RCC 7860 (cell line): ENCODE data around the gene GALNT9.
"Not testable (repeated sequence)": the region's sequence is repeated elsewhere in the genome, so short reads cannot be mapped to it uniquely, and the experiment has no call there.

Experiments used
- DNase-seq: peaks from one replicate; pipeline ENCODE4 v3.0.0-alpha.2; 2015; ENCODE audit warnings: low spot score
- FAIRE-seq: peaks from 2 replicates; lab custom pipeline; 2012; peaks lifted over from hg19 to GRCh38; lab: Jason Lieb, UNC

The GALNT9 gene

DNA sequence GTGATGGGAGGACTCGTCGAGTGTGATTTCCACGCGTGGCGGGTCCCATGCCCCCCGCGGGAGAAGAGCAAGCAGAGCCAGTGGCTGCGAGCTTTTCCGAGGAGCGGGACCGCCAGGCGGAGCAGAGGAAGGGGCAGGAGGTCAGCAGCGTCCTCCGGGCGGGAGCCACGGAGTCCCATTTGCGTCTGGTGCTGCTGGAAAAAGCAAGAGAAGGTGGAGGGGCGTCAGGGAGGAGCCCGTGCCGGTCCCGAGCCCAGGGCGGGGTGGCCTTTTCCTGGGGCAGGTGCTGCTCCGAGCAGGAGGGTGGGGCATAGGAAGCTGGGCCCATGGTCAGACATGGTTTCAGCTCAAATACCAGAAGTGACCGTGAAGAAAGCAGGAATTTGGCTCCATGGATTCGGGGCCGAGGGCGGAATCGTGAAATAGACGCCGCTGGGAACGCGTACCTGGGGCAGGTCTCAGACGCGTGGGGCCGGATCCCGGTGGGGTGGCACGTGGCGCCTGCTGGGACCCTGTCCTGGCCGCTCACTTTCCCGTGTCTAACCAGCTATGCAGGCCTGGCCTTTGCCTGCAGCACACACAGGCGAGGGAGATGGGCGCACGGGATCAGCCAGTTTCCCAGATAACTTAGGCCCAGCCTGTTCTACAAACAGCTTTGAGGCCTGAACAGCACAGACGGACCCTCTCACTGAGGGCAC, 60.0 kb downstream of the GALNT9 start:
- FAIRE-seq (no peak), DNase-seq (no peak)

DNA sequence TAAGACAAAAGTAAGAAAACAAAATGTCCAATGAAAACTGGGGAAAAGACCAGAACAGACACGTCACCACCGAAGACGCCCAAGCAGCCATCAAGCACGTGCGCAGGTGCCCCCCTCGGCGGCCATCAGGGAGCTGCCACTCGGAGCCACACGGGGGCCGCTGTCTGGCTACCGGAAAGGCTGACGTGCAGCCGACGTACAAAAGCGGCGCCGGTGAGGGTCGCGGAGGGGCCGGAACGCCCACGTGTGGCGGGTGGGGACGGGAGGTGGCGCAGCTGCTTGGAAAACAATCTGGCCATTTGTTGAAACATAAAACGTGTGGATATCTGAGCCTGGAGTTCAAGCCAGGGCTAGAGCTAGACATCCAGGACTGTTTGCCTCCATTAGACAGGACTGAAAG, 60.7 kb downstream of the GALNT9 start:
- FAIRE-seq (no peak), DNase-seq (no peak)

DNA sequence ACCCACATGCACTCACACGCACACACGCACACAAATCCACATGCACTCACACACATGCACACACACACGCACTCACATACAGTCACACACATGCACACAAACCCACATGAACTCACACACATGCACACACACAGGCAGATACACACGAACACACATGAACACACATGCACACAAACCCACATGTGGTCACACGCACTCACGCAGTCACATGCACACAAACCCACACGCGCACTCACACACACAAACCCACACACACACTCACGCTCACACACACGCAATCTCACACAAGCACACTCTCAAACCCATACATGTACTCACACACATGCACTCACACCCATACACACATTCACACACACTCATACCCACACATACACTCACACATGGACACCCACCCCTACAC, 61.5 kb downstream of the GALNT9 start:
- FAIRE-seq = no peak
- DNase-seq = no peak

GRCh38 chr12:132266802-132267201, 62.6 kb downstream of the GALNT9 start:
- DNase-seq (no peak), FAIRE-seq (no peak)

- DNase-seq (no peak), FAIRE-seq (no peak)
Observed at GRCh38 chr12:132266370-132266769, 63.0 kb downstream of the GALNT9 start.

DNA sequence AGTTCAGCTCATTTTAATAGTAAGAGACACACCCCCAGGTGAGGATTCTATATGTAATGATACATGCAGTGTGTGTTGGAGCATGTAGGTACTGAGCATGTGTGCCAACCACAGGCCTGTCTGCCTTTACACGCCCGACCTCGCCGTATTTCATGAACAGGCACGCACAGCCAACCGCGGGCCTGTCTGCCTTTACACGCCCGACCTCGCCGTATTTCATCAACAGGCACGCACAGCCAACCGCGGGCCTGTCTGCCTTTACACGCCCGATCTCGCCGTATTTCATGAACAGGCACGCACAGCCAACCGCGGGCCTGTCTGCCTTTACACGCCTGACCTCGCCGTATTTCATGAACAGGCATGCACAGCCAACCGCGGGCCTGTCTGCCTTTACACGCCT, 63.6 kb downstream of the GALNT9 start:
- not testable (repeated sequence) for FAIRE-seq, DNase-seq

DNA sequence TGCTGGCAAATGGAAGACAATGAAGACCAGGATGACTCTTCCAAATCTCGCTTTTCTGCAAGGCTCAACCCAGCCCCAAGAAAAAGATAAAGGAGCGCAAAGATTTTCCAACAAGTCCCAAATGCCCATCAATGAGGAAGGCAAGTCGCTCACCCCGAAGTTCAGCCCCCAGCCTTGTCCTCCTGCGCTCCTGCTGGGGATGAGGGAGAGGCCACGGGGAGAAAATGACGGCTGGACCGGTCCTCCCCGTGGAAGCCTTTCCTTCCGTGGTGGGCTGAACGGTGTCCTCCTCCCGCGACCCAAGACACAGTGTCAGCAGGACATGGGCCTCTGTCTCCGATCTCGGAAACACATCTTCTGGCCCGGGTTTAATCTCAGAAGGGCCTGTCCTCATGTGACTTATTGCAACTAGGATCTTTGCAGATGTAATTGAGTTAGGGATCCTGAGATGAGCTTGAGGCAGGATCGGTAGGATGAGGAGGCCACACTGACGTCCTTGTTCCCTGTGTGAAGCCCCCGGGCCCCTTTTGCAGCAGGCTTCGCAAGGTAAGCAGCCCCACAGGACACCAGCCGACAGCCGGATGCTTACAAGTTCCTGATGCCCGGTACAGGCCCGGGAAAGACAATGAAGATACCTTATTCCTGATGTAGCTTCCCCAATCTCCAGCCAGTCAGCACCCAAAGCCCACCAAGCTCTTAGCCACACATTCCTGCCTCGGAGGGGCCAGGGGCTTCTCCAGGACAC, 64.2 kb downstream of the GALNT9 start:
- DNase-seq (no peak), FAIRE-seq (no peak)

DNA sequence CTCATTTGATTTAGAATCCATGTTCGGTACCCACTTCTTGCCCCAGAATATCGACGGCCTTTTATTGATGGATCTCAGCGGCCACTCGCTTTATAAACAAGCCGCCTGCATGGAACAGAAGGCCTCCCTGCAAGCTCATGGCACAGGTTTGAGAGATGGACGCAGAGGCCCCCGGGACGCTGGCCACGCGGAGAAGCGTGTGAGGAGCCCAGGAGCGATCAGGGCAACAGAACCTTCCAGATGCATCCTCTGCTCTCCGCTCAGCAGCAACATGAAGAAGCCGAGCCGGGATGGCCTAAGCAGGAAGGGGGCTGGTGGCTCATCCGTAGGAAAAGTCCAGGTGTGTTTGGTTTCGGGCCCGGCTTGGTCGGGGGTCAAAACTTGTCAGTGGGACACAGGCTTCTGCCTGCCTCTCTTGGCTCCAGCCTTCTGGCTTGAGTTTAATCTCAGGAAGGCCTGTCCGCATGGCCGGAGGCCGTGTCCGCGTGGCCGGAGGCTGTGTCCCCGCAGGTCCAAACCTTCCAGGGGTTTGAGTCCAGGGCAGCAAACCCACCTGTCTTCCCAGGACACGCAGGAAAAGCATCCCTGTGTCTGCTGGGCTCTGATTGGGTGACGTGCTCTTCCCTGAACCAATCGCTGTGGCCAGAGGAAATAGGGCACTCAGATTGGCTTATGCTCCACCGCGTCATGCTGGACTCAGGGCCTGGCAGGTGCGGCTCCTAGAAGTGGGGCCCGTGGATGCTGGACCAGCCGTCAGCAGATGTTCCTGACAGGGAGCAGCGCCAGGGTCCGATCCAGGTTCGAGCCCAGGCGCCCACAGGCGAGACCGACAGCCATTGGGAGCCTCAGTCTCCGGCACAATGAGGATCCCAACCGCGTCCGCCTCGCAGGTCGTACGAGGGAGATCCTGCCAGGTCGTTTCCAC, 65.0 kb downstream of the GALNT9 start:
- no peak for FAIRE-seq
- DNase-seq = no peak

- DNase-seq (no peak), FAIRE-seq (no peak)
Observed at GRCh38 chr12:132263451-132264049, 65.8 kb downstream of the GALNT9 start.

DNA sequence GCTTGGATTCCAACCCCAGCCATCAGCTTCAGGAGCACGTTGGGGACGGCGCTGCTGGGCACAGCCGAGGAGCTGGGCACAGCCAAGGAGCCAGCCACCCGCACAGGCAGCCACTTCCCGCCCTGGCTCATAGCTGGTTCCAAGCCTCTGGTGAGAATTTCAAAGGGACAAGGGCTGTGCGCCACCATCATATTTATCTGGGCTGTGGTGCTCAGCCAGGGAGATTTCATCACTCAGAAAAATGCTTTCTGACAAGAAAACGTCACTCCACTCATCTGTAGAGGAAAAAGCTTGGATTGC, 66.4 kb downstream of the GALNT9 start:
- FAIRE-seq = no peak
- DNase-seq = no peak

GRCh38 chr12:132262256-132263060, 66.9 kb downstream of the GALNT9 start:
- DNase-seq = no peak
- no peak for FAIRE-seq

- FAIRE-seq (no peak), DNase-seq (no peak)
Observed at GRCh38 chr12:132261328-132262138, 67.9 kb downstream of the GALNT9 start.

DNA sequence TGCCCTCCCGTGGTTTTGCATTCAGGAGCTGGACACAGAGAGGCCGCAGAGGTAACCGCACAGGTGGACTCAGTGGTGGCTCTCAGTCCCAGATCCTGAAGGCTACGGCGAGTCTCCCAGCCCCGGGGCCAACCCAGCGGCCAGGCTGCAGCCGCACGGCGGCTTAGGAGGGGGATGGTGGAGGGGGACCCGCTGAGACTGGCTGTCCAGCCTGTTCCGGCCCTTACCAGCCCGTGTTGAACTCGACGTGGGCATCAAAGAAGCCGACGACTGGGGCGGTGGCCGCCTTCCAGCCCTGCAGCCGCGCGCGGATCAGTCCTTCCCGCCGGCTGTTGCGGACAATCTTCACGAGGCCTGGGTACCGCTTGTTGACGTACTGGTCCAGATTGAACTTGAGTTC, 68.7 kb downstream of the GALNT9 start:
- DNase-seq = no peak
- FAIRE-seq = no peak

- no peak for FAIRE-seq
Observed at GRCh38 chr12:132259872-132260695, 69.3 kb downstream of the GALNT9 start.

GRCh38 chr12:132259364-132259871, 70.0 kb downstream of the GALNT9 start:
- peak; percentile 54 for DNase-seq
- FAIRE-seq = peak; percentile 70

More at GRCh38 chr12:132259872-132260695, 69.3 kb downstream of the GALNT9 start:
- DNase-seq = no peak

DNA sequence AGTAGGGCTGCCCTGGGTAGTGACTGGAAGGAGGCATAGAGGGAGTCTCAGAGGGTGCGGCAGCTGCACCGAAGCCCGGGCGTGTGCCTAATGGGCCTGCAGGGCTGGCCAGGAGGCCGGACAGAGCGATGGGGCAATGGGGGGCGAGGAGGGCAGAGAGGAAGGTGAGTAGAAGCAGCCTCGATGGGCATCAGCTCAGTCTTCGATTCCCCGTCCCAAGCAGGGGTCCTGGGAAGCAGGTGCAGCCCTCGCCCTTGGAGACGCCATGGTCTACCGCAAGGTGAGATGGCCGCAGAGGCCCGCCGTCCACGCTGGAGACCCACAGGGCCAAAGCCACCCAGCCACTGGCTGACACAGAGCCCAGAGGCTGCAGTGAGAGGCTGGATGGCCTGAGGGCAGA, 70.8 kb downstream of the GALNT9 start:
- DNase-seq = no peak
- no peak for FAIRE-seq

DNA sequence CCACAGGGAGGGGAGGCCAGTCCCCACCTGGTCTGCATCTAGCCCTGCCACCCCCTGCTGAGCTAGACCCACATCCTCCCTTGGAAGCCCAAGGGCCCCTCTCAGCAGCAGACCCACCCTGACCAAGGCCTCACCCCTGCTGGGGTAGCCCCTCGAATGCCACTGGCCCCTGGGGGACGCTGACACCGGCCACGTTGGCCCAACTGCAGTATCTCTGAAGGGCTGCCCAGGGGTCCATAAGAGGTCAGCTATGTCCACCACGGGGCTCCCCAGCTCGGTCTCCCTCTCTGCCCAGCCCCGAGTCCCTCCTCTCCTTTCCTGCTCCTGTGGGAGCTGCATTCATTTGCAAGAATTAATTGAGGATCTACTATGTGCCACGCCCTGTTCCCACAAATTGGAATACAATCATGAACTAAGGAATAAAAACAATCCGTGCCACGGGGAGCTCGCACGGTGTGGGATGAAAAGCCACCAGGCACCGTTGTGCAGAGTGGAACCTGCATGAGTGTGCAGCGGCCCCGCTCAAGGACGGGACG, 71.4 kb downstream of the GALNT9 start:
- DNase-seq (no peak), FAIRE-seq (no peak)
